MCF 10A (cell line): ENCODE data around the gene MPEG1. TPM values are rescaled to one million over a fixed set of nuclear protein-coding genes. Genes with fewer than 3 reads are reported as not detected.

Experiments
- BruUV-seq: library from RNA; stranded (reverse); fragments of 400-500 nt; replicated peaks from 2 replicates; lab custom pipeline; 2021; lab: Mats Ljungman, UMichigan
- CTCF ChIA-PET: fragments of 300-600 bp; sonication (Branson Sonifier 250); formaldehyde crosslinking; extraction: SDS; loops from one replicate; lab custom pipeline; 2021; ENCODE audit warnings: antibody characterized with exemption, inconsistent platforms; lab: Yijun Ruan, JAX
- POLR2A ChIA-PET: fragments of 300-600, 350-650 bp; sonication (Branson Sonifier 250); formaldehyde crosslinking; extraction: SDS; loops from one replicate; lab custom pipeline; 2020; ENCODE audit warnings: antibody characterized with exemption, inconsistent platforms; lab: Yijun Ruan, JAX
- DNase-seq: peaks from one replicate; pipeline ENCODE4 v3.0.0-alpha.2; 2018; ENCODE audit not compliant: unreplicated experiment
- H3K27ac Mint-ChIP-seq: one replicate; pipeline ENCODE4 v1.8.0; 2022; ENCODE audit warnings: mild to moderate bottlenecking, low read depth, mixed read lengths; ENCODE audit not compliant: unreplicated experiment
- H3K27me3 Mint-ChIP-seq: one replicate; pipeline ENCODE4 v1.8.0; 2022; ENCODE audit warnings: mixed read lengths; ENCODE audit not compliant: insufficient read depth, unreplicated experiment
- H3K36me3 Mint-ChIP-seq: one replicate; pipeline ENCODE4 v1.8.0; 2022; ENCODE audit warnings: mild to moderate bottlenecking, moderate library complexity, mixed read lengths; ENCODE audit not compliant: insufficient read depth, unreplicated experiment
- H3K4me1 Mint-ChIP-seq: one replicate; pipeline ENCODE4 v1.8.0; 2022; ENCODE audit warnings: mixed read lengths; ENCODE audit not compliant: insufficient read depth, unreplicated experiment
- H3K4me3 Mint-ChIP-seq: one replicate; pipeline ENCODE4 v1.8.0; 2022; ENCODE audit warnings: mild to moderate bottlenecking, moderate library complexity, mixed read lengths; ENCODE audit not compliant: unreplicated experiment
- H3K9me3 Mint-ChIP-seq: one replicate; pipeline ENCODE4 v1.8.0; 2022; ENCODE audit warnings: mixed read lengths; ENCODE audit not compliant: unreplicated experiment
- CTCF ChIP-seq: fragments of 200-600 bp; IDR thresholded peaks from one replicate; pipeline ENCODE4 v1.8.0; 2022; ENCODE audit warnings: antibody characterized with exemption, mild to moderate bottlenecking; ENCODE audit not compliant: unreplicated experiment
- intact Hi-C: fragments of 100-400 bp; cut with micrococcal nuclease; formaldehyde crosslinking; loops from 2 replicates; pipeline ENCODE4 v1.14.1; 2022
- total RNA-seq: library from RNA; stranded (reverse); gene quantifications from 2 replicates; pipeline ENCODE4 v1.2.3, GENCODE V29; 2022

The MPEG1 gene
- total RNA-seq, 1 experiment from 2014 or later = not detected

GRCh38 chr11:59174664-59175033 lies 38.1 kb downstream of the MPEG1 start:
- Mint-ChIP-seq H3K4me1 (peaks cover 39% of the 10 kb centered on the region), H3K36me3 (peaks cover 17% of the 10 kb centered on the region), H3K27me3 (no peaks in the 10 kb centered on the region), H3K9me3 (no peaks in the 10 kb centered on the region), H3K27ac (peak overlapping the region; percentile 82), H3K4me3 (no peak overlapping the region)
- ChIA-PET CTCF (interaction anchor here (0.6 to 27.3 kb wide), 16 partner anchors 8 to 384 kb away, joined by 3 to 530 read pairs (median 5); partner anchors contain the start of gene FAM111A), POLR2A (interaction anchor here (0.6 to 4.4 kb wide), 19 partner anchors 8 to 1606 kb away, joined by 3 to 39 read pairs (median 4); partner anchors contain the start of genes FAM111A and FAM111B)
- BruUV-seq = no TSS peak
- TF ChIP-seq CTCF = no peak
- intact Hi-C loops = no loop called here
- DNase-seq = peak; percentile 87

GRCh38 chr11:59173964-59174663 lies 38.6 kb downstream of the MPEG1 start:
- TF ChIP-seq CTCF = no peak
- peak overlapping the region; percentile 82 for H3K27ac Mint-ChIP-seq
- ChIA-PET CTCF (interaction anchor here (0.6 to 27.3 kb wide), 17 partner anchors 7 to 385 kb away, joined by 3 to 530 read pairs (median 5); partner anchors contain the start of gene FAM111A), POLR2A (interaction anchor here (0.6 to 4.4 kb wide), 21 partner anchors 8 to 1606 kb away, joined by 3 to 39 read pairs (median 3); partner anchors contain the start of genes FAM111A and FAM111B)
- no peak overlapping the region for H3K4me3 Mint-ChIP-seq
- no peaks in the 10 kb centered on the region for H3K9me3 Mint-ChIP-seq
- peaks cover 39% of the 10 kb centered on the region for H3K4me1 Mint-ChIP-seq
- H3K36me3 Mint-ChIP-seq = peaks cover 17% of the 10 kb centered on the region
- peak; percentile 90 for DNase-seq
- intact Hi-C loops = no loop called here
- no TSS peak for BruUV-seq
- H3K27me3 Mint-ChIP-seq = no peaks in the 10 kb centered on the region

GRCh38 chr11:59173080-59173963 lies 39.4 kb downstream of the MPEG1 start:
- peak; percentile 67 for DNase-seq

More at GRCh38 chr11:59173080-59173963, 39.4 kb downstream of the MPEG1 start:
- Mint-ChIP-seq H3K4me3 (no peak overlapping the region), H3K36me3 (peaks cover 17% of the 10 kb centered on the region), H3K27ac (peak overlapping the region; percentile 88), H3K27me3 (no peaks in the 10 kb centered on the region), H3K4me1 (peaks cover 39% of the 10 kb centered on the region), H3K9me3 (no peaks in the 10 kb centered on the region)
- CTCF ChIA-PET = interaction anchor here (0.6 to 27.3 kb wide), 17 partner anchors 11 to 365 kb away, joined by 3 to 530 read pairs (median 6); partner anchors contain the start of gene FAM111A
- no TSS peak for BruUV-seq
- POLR2A ChIA-PET = interaction anchor here (0.6 to 4.4 kb wide), 21 partner anchors 9 to 597 kb away, joined by 3 to 39 read pairs (median 4); partner anchors contain the start of genes FAM111A, OSBP and STX3
- no peak for TF ChIP-seq CTCF
- intact Hi-C loops = no loop called here
